ENCODE results near the gene EEFSEC. TPM values are rescaled to one million over a fixed set of nuclear protein-coding genes. Genes with fewer than 3 reads are reported as not detected.

Gene EEFSEC
- total RNA-seq, 4 donors from 2014 or later, result 11.7 to 23.0 (median 14.9) TPM

GRCh38 chr3:128313935-128314334 lies 160.7 kb downstream of the EEFSEC start:
- ATAC-seq (ENCODE audit: low FRiP score) (no peak), DNase-seq (ENCODE audit: low spot score) (no peak)
- no peak for TF ChIP-seq CTCF (IDR thresholded peaks at IDR 0.05)

- ATAC-seq (ENCODE audit: low FRiP score) (no peak), DNase-seq (ENCODE audit: low spot score) (no peak)
- no peak for TF ChIP-seq CTCF (IDR thresholded peaks at IDR 0.05)
These were observed 162.0 kb downstream of the EEFSEC start for GRCh38 chr3:128315313-128315712.

GRCh38 chr3:128316481-128316891 lies 163.2 kb downstream of the EEFSEC start:
- DNase-seq (ENCODE audit: low spot score), result no peak
- TF ChIP-seq CTCF (IDR thresholded peaks at IDR 0.05), result no peak
- no peak for ATAC-seq (ENCODE audit: low FRiP score)

- DNase-seq (ENCODE audit: low spot score) (no peak), ATAC-seq (ENCODE audit: low FRiP score) (no peak)
- no peak for TF ChIP-seq CTCF (IDR thresholded peaks at IDR 0.05)
These were observed 163.9 kb downstream of the EEFSEC start for GRCh38 chr3:128317101-128317697.

- no peak for DNase-seq (ENCODE audit: low spot score)
- no peak for TF ChIP-seq CTCF (IDR thresholded peaks at IDR 0.05)
- no peak for ATAC-seq (ENCODE audit: low FRiP score)
These were observed 164.5 kb downstream of the EEFSEC start for GRCh38 chr3:128317698-128318231.

GRCh38 chr3:128318275-128318941 lies 165.1 kb downstream of the EEFSEC start:
- DNase-seq (ENCODE audit: low spot score) (no peak), ATAC-seq (ENCODE audit: low FRiP score) (no peak)
- TF ChIP-seq CTCF (IDR thresholded peaks at IDR 0.05), result no peak

- ATAC-seq (ENCODE audit: low FRiP score), result no peak
- no peak for DNase-seq (ENCODE audit: low spot score)
- no peak for TF ChIP-seq CTCF (IDR thresholded peaks at IDR 0.05)
These were observed 165.8 kb downstream of the EEFSEC start for GRCh38 chr3:128319107-128319506.
